Keratinocyte (primary cell): ENCODE data around the gene PRPF18. TPM values are rescaled to one million over a fixed set of nuclear protein-coding genes. Genes with fewer than 3 reads are reported as not detected.

Source experiments
- DNase-seq: peaks from one replicate; pipeline ENCODE4 v3.0.0-alpha.2; 2011; ENCODE audit warnings: low read depth, missing footprints, low spot score
- FAIRE-seq: peaks from 2 replicates; lab custom pipeline; 2011; peaks lifted over from hg19 to GRCh38; lab: Jason Lieb, UNC
- H2AFZ ChIP-seq: 2 replicates; pipeline ENCODE4 v1.6.0; 2012; ENCODE audit warnings: low read length, control low read depth, inconsistent platforms; ENCODE audit not compliant: control insufficient read depth
- H3K27ac ChIP-seq: 2 replicates; pipeline ENCODE4 v1.5.1; 2011; ENCODE audit warnings: low read length; ENCODE audit not compliant: control insufficient read depth, insufficient read depth
- H3K27me3 ChIP-seq: 3 replicates; pipeline ENCODE4 v1.6.0; 2011; ENCODE audit warnings: low read length; ENCODE audit not compliant: control insufficient read depth, insufficient read depth; ENCODE audit errors: extremely low read depth
- H3K36me3 ChIP-seq, 2 experiments: 2 replicates in 1 of 2; 3 replicates in 1 of 2; pipeline ENCODE4 v1.5.1; 2011; ENCODE audit warnings: low read length in 2 of 2, mild to moderate bottlenecking in 1 of 2; ENCODE audit not compliant: control insufficient read depth in 2 of 2, insufficient read depth in 2 of 2; ENCODE audit errors: extremely low read depth in 1 of 2
- H3K4me1 ChIP-seq: 3 replicates; pipeline ENCODE4 v1.5.1; 2011; ENCODE audit warnings: low read length; ENCODE audit not compliant: control insufficient read depth, insufficient read depth; ENCODE audit errors: extremely low read depth
- H3K4me2 ChIP-seq: 3 replicates; pipeline ENCODE4 v1.6.0; 2011; ENCODE audit warnings: low read depth, low read length; ENCODE audit not compliant: control insufficient read depth, insufficient read depth; ENCODE audit errors: extremely low read depth
- H3K4me3 ChIP-seq, 3 experiments: fragments of 200-600 bp in 1 of 3; sonication (generic) in 1 of 3; 2 replicates in 2 of 3; 3 replicates in 1 of 3; pipeline ENCODE4 v1.5.1; 2011 to 2016; ENCODE audit warnings: low read length in 3 of 3, mild to moderate bottlenecking in 3 of 3, control low read depth in 2 of 3, inconsistent platforms in 1 of 3, low read depth in 1 of 3, mixed read lengths in 1 of 3, mixed run types in 1 of 3, moderate library complexity in 1 of 3; ENCODE audit not compliant: control insufficient read depth in 2 of 3, insufficient read depth in 2 of 3; ENCODE audit errors: extremely low read depth in 1 of 3
- H3K79me2 ChIP-seq: 2 replicates; pipeline ENCODE4 v1.6.0; 2012; ENCODE audit warnings: low read length; ENCODE audit not compliant: control insufficient read depth, insufficient read depth
- H3K9ac ChIP-seq: 3 replicates; pipeline ENCODE4 v1.6.0; 2011; ENCODE audit warnings: low read length; ENCODE audit not compliant: control insufficient read depth, insufficient read depth; ENCODE audit errors: extremely low read depth
- H3K9me1 ChIP-seq: 3 replicates; pipeline ENCODE4 v1.6.0; 2011; ENCODE audit warnings: low read length; ENCODE audit not compliant: control insufficient read depth, insufficient read depth; ENCODE audit errors: extremely low read depth
- H3K9me3 ChIP-seq: 2 replicates; pipeline ENCODE4 v1.5.1; 2012; ENCODE audit warnings: low read depth, low read length; ENCODE audit not compliant: control insufficient read depth
- H4K20me1 ChIP-seq: 3 replicates; pipeline ENCODE4 v1.6.0; 2011; ENCODE audit warnings: low read length; ENCODE audit not compliant: control insufficient read depth, insufficient read depth; ENCODE audit errors: extremely low read depth
- CTCF ChIP-seq, 3 experiments: IDR thresholded peaks in 1 of 3; conservative IDR thresholded peaks in 1 of 3; optimal IDR thresholded peaks in 1 of 3; 2 replicates in 2 of 3; 3 replicates in 1 of 3; pipeline versions ENCODE3 to v1.5.1; 2011; ENCODE audit warnings: low read length in 3 of 3, mild to moderate bottlenecking in 3 of 3, moderate library complexity in 2 of 3, control low read depth in 1 of 3, inconsistent platforms in 1 of 3; ENCODE audit not compliant: insufficient read depth in 2 of 3; ENCODE audit errors: extremely low read depth in 1 of 3
- EZH2 ChIP-seq: IDR thresholded peaks from one replicate; pipeline ENCODE4 v1.6.1; 2012; ENCODE audit warnings: inconsistent platforms, mild to moderate bottlenecking, low read length, moderate library complexity
- dilution Hi-C: fragments of 300-500 bp; cut with MboI; formaldehyde crosslinking; loops from one replicate; pipeline ENCODE4 v1.7.0; 2020; ENCODE audit warnings: low sequenced_read_pairs; ENCODE audit not compliant: extremely low pct_ligation_motif_present
- polyA plus RNA-seq, 5 experiments: library from polyadenylated mRNA; depleted of rRNA in 3 of 5; stranded (reverse) in 3 of 5; stranded (forward) in 1 of 5; unstranded in 1 of 5; fragments of >200 nt; gene quantifications; 1 replicate in 1 of 5; 2 replicates in 3 of 5; 3 replicates in 1 of 5; pipeline versions ENCODE4 v1.2.1 to v1.2.3, GENCODE V29; 2011 to 2012; ENCODE audit warnings: missing spikeins in 2 of 5, low read depth in 1 of 5, low replicate concordance in 1 of 5

The PRPF18 gene
- polyA plus RNA-seq, 1 donor (not counting 4 experiments of a cell fraction or from before 2014, with no cell fraction given) = 28.0 TPM

GRCh38 chr10:13627459-13628310 is 40.9 kb downstream of the PRPF18 start:
- no peak overlapping the region for H2AFZ ChIP-seq
- no peak for FAIRE-seq

GRCh38 chr10:13628661-13629060 is 41.9 kb downstream of the PRPF18 start:
- FAIRE-seq (no peak), DNase-seq (no peak)
- Histone ChIP-seq H3K36me3 (peaks cover 4 to 11% of the 10 kb centered on the region in 2 experiments), H3K4me1 (no peaks in the 10 kb centered on the region), H3K4me3 (no peak overlapping the region), H3K9me1 (no peaks in the 10 kb centered on the region), H3K9ac (no peak overlapping the region), H3K4me2 (no peak overlapping the region), H2AFZ (no peak overlapping the region), H3K27me3 (no peaks in the 10 kb centered on the region), H3K9me3 (no peaks in the 10 kb centered on the region), H3K27ac (no peak overlapping the region), H3K79me2 (no peaks in the 10 kb centered on the region), H4K20me1 (no peaks in the 10 kb centered on the region)
- dilution Hi-C loops = no loop called here
- no peak for TF ChIP-seq EZH2
- no peak for TF ChIP-seq CTCF (optimal IDR thresholded peaks at IDR 0.05 in 1 of 3, IDR thresholded peaks at IDR 0.05 in 1 of 3, conservative IDR thresholded peaks at IDR 0.05 in 1 of 3; ENCODE audit: extremely low read depth in 1 of 3, insufficient read depth in 2 of 3, low read length in 3 of 3)

More at GRCh38 chr10:13627459-13628310, 40.9 kb downstream of the PRPF18 start:
- TF ChIP-seq CTCF (optimal IDR thresholded peaks at IDR 0.05 in 1 of 3, IDR thresholded peaks at IDR 0.05 in 1 of 3, conservative IDR thresholded peaks at IDR 0.05 in 1 of 3; ENCODE audit: extremely low read depth in 1 of 3, insufficient read depth in 2 of 3, low read length in 3 of 3) (no peak), EZH2 (no peak)
- Histone ChIP-seq H3K79me2 (no peaks in the 10 kb centered on the region), H3K4me1 (no peaks in the 10 kb centered on the region), H4K20me1 (no peaks in the 10 kb centered on the region), H3K27ac (no peak overlapping the region), H3K4me3 (no peak overlapping the region), H3K9me1 (no peaks in the 10 kb centered on the region), H3K36me3 (peaks cover 4 to 11% of the 10 kb centered on the region in 2 experiments), H3K9me3 (no peaks in the 10 kb centered on the region), H3K27me3 (no peaks in the 10 kb centered on the region), H3K4me2 (no peak overlapping the region), H3K9ac (no peak overlapping the region)
- dilution Hi-C loops = no loop called here
- no peak for DNase-seq
